Omental fat pad (tissue), 4 donors: Measurements from ENCODE around the gene XPNPEP2. TPM values are rescaled to one million over a fixed set of nuclear protein-coding genes. Genes with fewer than 3 reads are reported as not detected.

Experiments
- ATAC-seq: fragments of 150-250 bp; one replicate; pipeline ENCODE4 v1.9.1; 2016; ENCODE audit warnings: mild to moderate bottlenecking, moderate library complexity; ENCODE audit not compliant: low FRiP score
- DNase-seq: peaks from one replicate; pipeline ENCODE4 v3.0.0-alpha.2; 2019; ENCODE audit warnings: low spot score
- total RNA-seq, 4 donors: library from RNA; depleted of rRNA; stranded (reverse); fragments of >200 nt; gene quantifications; one replicate each; pipeline ENCODE4 v1.1.0, GENCODE V29; 2016
- TF ChIP-seq, protein P1 (sequence below), 3 donors: fragments of 450-650 bp; IDR thresholded peaks; one replicate each; pipeline ENCODE4 v1.5.1; 2016 to 2017; ENCODE audit warnings: antibody characterized with exemption in 3 of 3, mild to moderate bottlenecking in 3 of 3, moderate library complexity in 2 of 3

The XPNPEP2 gene
- total RNA-seq, 4 donors from 2014 or later = 2.4 to 7.8 (median 5.3) TPM

DNA sequence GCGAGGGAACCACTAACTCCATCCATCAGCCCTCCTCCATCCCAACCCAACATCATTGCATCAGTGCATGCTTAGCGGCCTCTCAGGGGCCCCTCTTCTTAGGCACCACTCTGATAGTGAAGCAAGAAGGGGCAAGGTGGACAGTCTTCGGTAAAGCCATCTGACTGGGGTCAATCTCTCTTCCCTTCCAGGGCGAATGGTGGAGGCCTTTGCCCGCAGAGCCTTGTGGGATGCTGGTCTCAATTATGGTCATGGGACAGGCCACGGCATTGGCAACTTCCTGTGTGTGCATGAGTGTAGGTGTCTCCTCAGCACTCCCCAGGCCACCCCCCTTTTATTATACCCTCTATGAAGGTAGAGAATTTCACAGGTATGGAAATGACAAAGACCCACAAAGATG lies 22.2 kb downstream of the XPNPEP2 start:
- DNase-seq (no peak), ATAC-seq (no peak)
- TF ChIP-seq, protein P1, sequence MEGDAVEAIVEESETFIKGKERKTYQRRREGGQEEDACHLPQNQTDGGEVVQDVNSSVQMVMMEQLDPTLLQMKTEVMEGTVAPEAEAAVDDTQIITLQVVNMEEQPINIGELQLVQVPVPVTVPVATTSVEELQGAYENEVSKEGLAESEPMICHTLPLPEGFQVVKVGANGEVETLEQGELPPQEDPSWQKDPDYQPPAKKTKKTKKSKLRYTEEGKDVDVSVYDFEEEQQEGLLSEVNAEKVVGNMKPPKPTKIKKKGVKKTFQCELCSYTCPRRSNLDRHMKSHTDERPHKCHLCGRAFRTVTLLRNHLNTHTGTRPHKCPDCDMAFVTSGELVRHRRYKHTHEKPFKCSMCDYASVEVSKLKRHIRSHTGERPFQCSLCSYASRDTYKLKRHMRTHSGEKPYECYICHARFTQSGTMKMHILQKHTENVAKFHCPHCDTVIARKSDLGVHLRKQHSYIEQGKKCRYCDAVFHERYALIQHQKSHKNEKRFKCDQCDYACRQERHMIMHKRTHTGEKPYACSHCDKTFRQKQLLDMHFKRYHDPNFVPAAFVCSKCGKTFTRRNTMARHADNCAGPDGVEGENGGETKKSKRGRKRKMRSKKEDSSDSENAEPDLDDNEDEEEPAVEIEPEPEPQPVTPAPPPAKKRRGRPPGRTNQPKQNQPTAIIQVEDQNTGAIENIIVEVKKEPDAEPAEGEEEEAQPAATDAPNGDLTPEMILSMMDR (IDR thresholded peaks at IDR 0.05) = no peak

DNA sequence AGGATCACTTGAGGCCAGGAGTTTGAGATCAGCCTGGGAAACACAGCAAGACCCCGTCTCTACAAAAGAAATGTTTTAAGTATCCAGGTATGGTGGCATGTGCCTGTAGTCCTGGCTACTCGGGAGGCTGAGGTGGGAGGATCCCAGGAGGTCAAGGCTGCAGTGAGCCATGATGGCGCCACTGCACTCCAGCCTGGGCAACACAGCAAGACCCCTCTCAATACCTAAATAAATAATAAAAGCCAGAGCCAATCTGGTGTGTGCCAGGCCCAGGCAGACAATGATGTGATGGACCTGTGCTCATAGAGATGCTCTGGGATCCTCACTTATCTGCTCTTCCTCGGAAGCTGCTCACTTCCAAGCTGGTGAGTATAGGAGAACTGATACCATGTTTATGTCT lies 22.8 kb downstream of the XPNPEP2 start:
- no peak for ATAC-seq
- DNase-seq = no peak
- TF ChIP-seq, protein P1 (IDR thresholded peaks at IDR 0.05) = no peak

DNA sequence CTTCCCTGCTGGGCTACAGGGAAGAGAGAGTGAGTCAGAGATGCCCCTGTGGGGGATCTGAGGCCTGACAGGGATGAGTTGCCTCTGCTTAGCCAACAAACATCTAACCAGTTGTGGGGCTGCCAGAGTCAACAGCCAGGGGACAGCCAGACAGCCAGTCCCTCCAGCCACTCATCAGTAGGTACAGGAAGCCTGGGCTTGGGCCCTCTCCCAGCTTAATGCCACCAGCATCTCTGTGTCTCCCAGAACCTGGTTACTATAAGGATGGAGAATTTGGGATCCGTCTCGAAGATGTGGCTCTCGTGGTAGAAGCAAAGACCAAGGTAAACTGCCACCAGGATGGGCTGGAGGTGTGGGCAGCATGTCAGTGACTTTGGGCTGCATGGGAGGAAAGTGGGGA lies 23.7 kb downstream of the XPNPEP2 start:
- TF ChIP-seq, protein P1 (IDR thresholded peaks at IDR 0.05) = no peak
- ATAC-seq = no peak
- no peak for DNase-seq

DNA sequence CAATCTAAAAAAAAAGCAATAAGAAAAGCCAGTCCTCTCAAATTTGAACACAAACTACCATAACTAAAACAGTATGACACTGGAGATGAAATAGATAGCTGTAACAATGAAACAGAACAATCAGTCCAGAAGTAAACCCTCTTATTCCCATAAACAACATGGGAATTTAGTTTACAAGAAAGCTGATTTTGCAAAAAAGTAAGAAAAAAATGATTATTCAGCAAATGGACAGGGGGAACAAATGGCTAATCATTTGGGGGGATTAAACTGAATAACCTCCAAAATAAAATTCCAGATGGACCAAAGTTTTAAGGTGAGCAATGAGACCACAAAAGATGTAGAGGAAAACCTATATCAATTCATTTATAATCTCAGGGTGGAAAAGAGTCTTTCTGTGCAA lies 24.9 kb downstream of the XPNPEP2 start:
- DNase-seq = no peak
- TF ChIP-seq, protein P1 (IDR thresholded peaks at IDR 0.05) = no peak
- no peak for ATAC-seq

DNA sequence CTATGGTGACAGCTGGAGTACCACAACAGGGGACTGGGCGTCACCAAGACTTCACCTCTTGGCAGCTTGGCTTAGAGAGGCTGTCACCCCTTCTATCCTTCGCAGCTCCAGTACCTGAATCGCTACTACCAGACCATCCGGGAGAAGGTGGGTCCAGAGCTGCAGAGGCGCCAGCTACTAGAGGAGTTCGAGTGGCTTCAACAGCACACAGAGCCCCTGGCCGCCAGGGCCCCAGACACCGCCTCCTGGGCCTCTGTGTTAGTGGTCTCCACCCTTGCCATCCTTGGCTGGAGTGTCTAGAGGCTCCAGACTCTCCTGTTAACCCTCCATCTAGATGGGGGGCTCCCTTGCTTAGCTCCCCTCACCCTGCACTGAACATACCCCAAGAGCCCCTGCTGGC lies 29.4 kb downstream of the XPNPEP2 start:
- no peak for DNase-seq
- ATAC-seq = no peak
- TF ChIP-seq, protein P1 (IDR thresholded peaks at IDR 0.05) = no peak

DNA sequence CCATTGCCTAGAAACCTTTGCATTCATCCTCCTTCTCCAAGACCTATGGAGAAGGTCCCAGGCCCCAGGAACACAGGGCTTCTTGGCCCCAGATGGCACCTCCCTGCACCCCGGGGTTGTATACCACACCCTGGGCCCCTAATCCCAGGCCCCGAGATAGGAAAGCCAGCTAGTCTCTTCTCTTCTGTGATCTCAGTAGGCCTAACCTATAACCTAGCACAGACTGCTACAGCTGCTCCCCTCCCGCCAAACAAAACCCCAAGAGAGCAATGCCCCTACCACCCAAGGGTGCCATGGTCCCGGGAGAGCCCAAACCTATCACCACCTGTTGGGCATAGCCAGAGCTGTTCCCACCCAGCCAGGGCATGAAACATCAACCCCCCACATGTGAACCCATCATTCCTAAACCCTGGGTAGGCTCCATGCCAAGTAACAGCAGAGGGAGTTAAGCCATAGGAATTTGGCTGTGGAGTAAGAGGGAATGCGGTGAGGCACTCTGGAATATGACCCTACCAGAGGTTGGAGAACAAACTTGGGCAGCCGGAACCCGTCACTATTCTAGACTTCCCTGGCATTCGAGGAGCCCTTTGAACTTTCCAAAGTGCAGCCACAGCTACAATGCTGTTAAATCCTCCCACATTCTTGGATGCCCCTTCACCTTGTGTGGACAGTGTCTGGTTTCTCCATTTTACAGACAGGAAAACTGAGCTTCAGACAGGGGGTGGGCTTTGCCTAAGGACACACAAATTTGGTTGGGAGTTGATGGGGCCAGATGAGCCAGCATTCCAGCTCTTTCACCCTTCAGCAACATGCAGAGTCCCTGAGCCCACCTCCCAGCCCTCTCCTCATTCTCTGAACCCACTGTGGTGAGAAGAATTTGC lies 30.0 kb downstream of the XPNPEP2 start:
- no peak for ATAC-seq
- TF ChIP-seq, protein P1 (IDR thresholded peaks at IDR 0.05) = no peak

More for the DNA sequence above, 30.0 kb downstream of the XPNPEP2 start:
- no peak for DNase-seq
